H9 (cell line): Measurements from ENCODE around the gene ANP32A. TPM values are rescaled to one million over a fixed set of nuclear protein-coding genes. Genes with fewer than 3 reads are reported as not detected.

ENCODE experiments used
- DNase-seq: peaks from one replicate; pipeline ENCODE4 v3.0.0-alpha.2; 2017
- H2AFZ ChIP-seq: one replicate; pipeline ENCODE4 v1.6.1; 2013; ENCODE audit warnings: mild to moderate bottlenecking, low read length, control low read depth, moderate library complexity
- H2AK5ac ChIP-seq: 2 replicates; pipeline ENCODE4 v1.6.1; 2013; ENCODE audit warnings: low read length, control low read depth, mixed read lengths; ENCODE audit not compliant: insufficient read length
- H2BK120ac ChIP-seq: one replicate; pipeline ENCODE4 v1.6.1; 2013; ENCODE audit warnings: low read depth, mild to moderate bottlenecking, low read length, control low read depth, inconsistent platforms; ENCODE audit not compliant: poor library complexity, severe bottlenecking
- H2BK12ac ChIP-seq: 2 replicates; pipeline ENCODE4 v1.6.1; 2013; ENCODE audit warnings: low read length, control low read depth, mixed read lengths, low read depth; ENCODE audit not compliant: insufficient read length
- H2BK15ac ChIP-seq: 2 replicates; pipeline ENCODE4 v1.6.1; 2013; ENCODE audit warnings: low read depth, low read length, control low read depth
- H2BK20ac ChIP-seq: one replicate; pipeline ENCODE4 v1.6.1; 2013; ENCODE audit warnings: low read depth, mild to moderate bottlenecking, low read length, control low read depth, inconsistent platforms; ENCODE audit not compliant: poor library complexity, severe bottlenecking
- H2BK5ac ChIP-seq: 2 replicates; pipeline ENCODE4 v1.6.1; 2013; ENCODE audit warnings: low read length, control low read depth, mixed read lengths; ENCODE audit not compliant: insufficient read length
- H3K14ac ChIP-seq: 2 replicates; pipeline ENCODE4 v1.6.1; 2013; ENCODE audit warnings: low read length, control low read depth; ENCODE audit not compliant: insufficient read depth
- H3K18ac ChIP-seq: 2 replicates; pipeline ENCODE4 v1.6.1; 2013; ENCODE audit warnings: low read depth, mild to moderate bottlenecking, mixed read lengths, low read length, control low read depth; ENCODE audit not compliant: insufficient read length
- H3K23ac ChIP-seq: 2 replicates; pipeline ENCODE4 v1.6.1; 2013; ENCODE audit warnings: low read length, control low read depth, mixed read lengths, low read depth; ENCODE audit not compliant: insufficient read length
- H3K23me2 ChIP-seq: 2 replicates; pipeline ENCODE4 v1.6.1; 2013; ENCODE audit warnings: low read depth, mild to moderate bottlenecking, mixed read lengths, low read length, control low read depth; ENCODE audit not compliant: insufficient read length, poor library complexity, severe bottlenecking
- H3K27ac ChIP-seq: 2 replicates; pipeline ENCODE4 v1.5.1; 2013; ENCODE audit warnings: low read length, control low read depth, mixed read lengths, low read depth; ENCODE audit not compliant: insufficient read length
- H3K27me3 ChIP-seq: 2 replicates; pipeline ENCODE4 v1.6.1; 2013; ENCODE audit warnings: low read length, control low read depth, inconsistent platforms; ENCODE audit not compliant: insufficient read depth
- H3K4ac ChIP-seq: 2 replicates; pipeline ENCODE4 v1.6.1; 2013; ENCODE audit warnings: low read depth, mild to moderate bottlenecking, control low read depth, inconsistent platforms, low read length, moderate library complexity
- H3K4me1 ChIP-seq: 2 replicates; pipeline ENCODE4 v1.6.1; 2013; ENCODE audit warnings: low read length, control low read depth, inconsistent platforms; ENCODE audit not compliant: insufficient read depth
- H3K4me2 ChIP-seq: 2 replicates; pipeline ENCODE4 v1.6.1; 2013; ENCODE audit warnings: low read length, control low read depth, mixed read lengths; ENCODE audit not compliant: insufficient read length, insufficient read depth
- H3K56ac ChIP-seq: 2 replicates; pipeline ENCODE4 v1.6.1; 2013; ENCODE audit warnings: low read depth, mild to moderate bottlenecking, mixed read lengths, low read length, control low read depth; ENCODE audit not compliant: insufficient read length
- H3K79me1 ChIP-seq: 2 replicates; pipeline ENCODE4 v1.6.1; 2013; ENCODE audit warnings: low read depth, mild to moderate bottlenecking, moderate library complexity, low read length, control low read depth, inconsistent platforms; ENCODE audit not compliant: insufficient read depth, poor library complexity, severe bottlenecking
- H3K79me2 ChIP-seq: 2 replicates; pipeline ENCODE4 v1.6.1; 2013; ENCODE audit warnings: low read length, control low read depth, inconsistent platforms; ENCODE audit not compliant: insufficient read depth
- H3K9ac ChIP-seq: 2 replicates; pipeline ENCODE4 v1.6.1; 2013; ENCODE audit warnings: low read length, control low read depth, mixed read lengths; ENCODE audit not compliant: insufficient read length; ENCODE audit errors: extremely low read depth
- H3K9me3 ChIP-seq: one replicate; pipeline ENCODE4 v1.6.1; 2013; ENCODE audit warnings: low read depth, low read length, inconsistent platforms; ENCODE audit not compliant: control insufficient read depth
- H3T11ph ChIP-seq: one replicate; pipeline ENCODE4 v1.6.1; 2013; ENCODE audit warnings: mild to moderate bottlenecking, low read length, control low read depth, inconsistent platforms
- H4K20me1 ChIP-seq: one replicate; pipeline ENCODE4 v1.6.1; 2013; ENCODE audit not compliant: control insufficient read depth, insufficient read length, insufficient read depth
- H4K5ac ChIP-seq: 2 replicates; pipeline ENCODE4 v1.6.1; 2013; ENCODE audit warnings: low read depth, mild to moderate bottlenecking, mixed read lengths, low read length, control low read depth; ENCODE audit not compliant: insufficient read length
- H4K8ac ChIP-seq: replicated peaks from 2 replicates; pipeline ENCODE4 v1.6.1; 2013; ENCODE audit warnings: low read length, control low read depth, mixed read lengths, low read depth; ENCODE audit not compliant: insufficient read length
- H4K91ac ChIP-seq: 2 replicates; pipeline ENCODE4 v1.6.1; 2013; ENCODE audit warnings: low read depth, mild to moderate bottlenecking, moderate library complexity, mixed read lengths, low read length, control low read depth; ENCODE audit not compliant: insufficient read length
- H3K27ac Mint-ChIP-seq, 3 experiments: 2 replicates in 2 of 3; 3 replicates in 1 of 3; pipeline ENCODE4 v1.8.0; 2020 to 2021; ENCODE audit warnings: mixed read lengths in 3 of 3, mild to moderate bottlenecking in 1 of 3, moderate library complexity in 1 of 3
- H3K27me3 Mint-ChIP-seq: 2 replicates; pipeline ENCODE4 v1.8.0; 2021; ENCODE audit warnings: low read depth, mild to moderate bottlenecking, moderate library complexity, mixed read lengths
- H3K36me3 Mint-ChIP-seq, 3 experiments: 2 replicates in 2 of 3; 3 replicates in 1 of 3; pipeline ENCODE4 v1.8.0; 2020 to 2021; ENCODE audit warnings: low read depth in 3 of 3, mixed read lengths in 3 of 3; ENCODE audit not compliant: insufficient read depth in 1 of 3
- H3K4me1 Mint-ChIP-seq, 2 experiments: 2 replicates each; pipeline ENCODE4 v1.8.0; 2020; ENCODE audit warnings: mixed read lengths in 2 of 2
- H3K4me3 Mint-ChIP-seq, 2 experiments: 2 replicates in 1 of 2; 3 replicates in 1 of 2; pipeline ENCODE4 v1.8.0; 2020 to 2021; ENCODE audit warnings: mild to moderate bottlenecking in 2 of 2, mixed read lengths in 2 of 2, moderate library complexity in 1 of 2
- H3K9me3 Mint-ChIP-seq, 2 experiments: 2 replicates in 1 of 2; 3 replicates in 1 of 2; pipeline ENCODE4 v1.8.0; 2020; ENCODE audit warnings: mild to moderate bottlenecking in 2 of 2, mixed read lengths in 2 of 2, moderate library complexity in 1 of 2
- CTCF ChIP-seq: fragments of 200-600 bp; sonication (generic); conservative IDR thresholded peaks from 3 replicates; pipeline ENCODE4 v1.8.0; 2021; ENCODE audit warnings: antibody characterized with exemption, mild to moderate bottlenecking
- WGBS: extraction: QIAGEN DNeasy Blood & Tissue Kit; methylation state at CpG from one replicate; pipeline ENCODE4 v1.1.7; 2013; ENCODE audit warnings: missing lambda C conversion rate, low lambda C conversion rate, mixed read lengths; ENCODE audit not compliant: insufficient read length; ENCODE audit errors: extremely low coverage; 5-methylcytosine and 5-hydroxymethylcytosine counted together
- total RNA-seq: library from RNA; stranded (reverse); gene quantifications from 2 replicates; pipeline ENCODE4 v1.2.1, GENCODE V29; 2021

ANP32A gene
- total RNA-seq, 1 experiment from 2014 or later, result 318 TPM

DNA sequence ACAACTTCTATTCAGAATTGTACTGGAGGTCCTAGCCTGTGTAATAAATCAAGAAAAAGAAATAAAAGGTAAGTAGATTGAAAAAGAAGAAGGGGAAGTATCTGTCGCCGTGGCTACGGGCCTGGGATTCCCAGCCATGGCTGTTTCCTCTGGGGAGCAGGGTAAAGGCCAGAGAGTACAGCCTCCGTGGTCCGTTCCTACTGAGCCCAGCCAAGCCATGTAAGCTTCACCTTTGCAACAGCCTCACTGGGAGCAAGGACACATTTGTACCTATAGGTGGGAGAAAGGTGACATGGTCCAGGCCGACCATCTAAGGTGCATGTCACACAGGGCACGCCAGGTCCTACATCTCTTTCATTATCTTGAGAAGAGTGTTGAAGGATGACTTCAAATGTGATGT lies 71.3 kb downstream of the ANP32A start:
- Mint-ChIP-seq H3K9me3 (peaks cover 0 to 3% of the 10 kb centered on the region in 2 experiments; a peak in 1 of 5 replicates), H3K27me3 (no peaks in the 10 kb centered on the region), H3K4me1 (no peaks in the 10 kb centered on the region), H3K27ac (no peak overlapping the region; a peak in 1 of 7 replicates), H3K4me3 (no peak overlapping the region), H3K36me3 (no peaks in the 10 kb centered on the region)
- Histone ChIP-seq H2AK5ac (no peak overlapping the region), H2AFZ (no peak overlapping the region), H3K9me3 (no peaks in the 10 kb centered on the region), H3K23ac (no peak overlapping the region), H4K20me1 (no peaks in the 10 kb centered on the region), H3K4me1 (no peaks in the 10 kb centered on the region), H3K56ac (no peak overlapping the region), H3K18ac (no peak overlapping the region), H3T11ph (no peak overlapping the region), H2BK120ac (no peak overlapping the region), H4K91ac (no peak overlapping the region), H3K9ac (no peak overlapping the region), H4K5ac (no peak overlapping the region), H3K79me2 (no peaks in the 10 kb centered on the region), H3K4me2 (no peak overlapping the region), H2BK12ac (no peak overlapping the region), H3K4ac (no peak overlapping the region), H3K23me2 (no peaks in the 10 kb centered on the region), H2BK20ac (no peak overlapping the region), H3K79me1 (no peaks in the 10 kb centered on the region), H3K14ac (no peak overlapping the region), H2BK5ac (no peak overlapping the region), H2BK15ac (no peak overlapping the region), H3K27ac (no peak overlapping the region), H3K27me3 (no peaks in the 10 kb centered on the region), H4K8ac (no peak overlapping the region)
- no CpG with 5 or more reads among the region's 7 CpGs for WGBS
- TF ChIP-seq CTCF, result no peak
- no peak for DNase-seq
